GM23338 (cell line): ENCODE data around the gene PDE4D. TPM values are rescaled to one million over a fixed set of nuclear protein-coding genes. Genes with fewer than 3 reads are reported as not detected.

ENCODE experiments used
- ATAC-seq: fragments of 200-7000 bp; cut with Tn5 transposase; 3 replicates; pipeline ENCODE4 v1.9.1; 2020
- DNase-seq: peaks from one replicate; pipeline ENCODE4 v3.0.0-alpha.2; 2015; ENCODE audit warnings: low spot score
- H2AFZ ChIP-seq: fragments of 200-600 bp; sonication (generic); 2 replicates; pipeline ENCODE4 v1.8.0; 2016; ENCODE audit warnings: antibody characterized with exemption, mild to moderate bottlenecking, moderate library complexity
- H3F3A ChIP-seq: fragments of 200-600 bp; sonication (generic); replicated peaks from 2 replicates; pipeline ENCODE4 v1.8.0; 2017; ENCODE audit warnings: antibody characterized with exemption, mixed run types, low read depth
- H3K27ac ChIP-seq: fragments of 200-600 bp; sonication (generic); 2 replicates; pipeline ENCODE4 v1.6.1; 2016; ENCODE audit warnings: low read depth
- H3K27me3 ChIP-seq: fragments of 200-600 bp; sonication (generic); 2 replicates; pipeline ENCODE4 v1.8.0; 2016; ENCODE audit warnings: mild to moderate bottlenecking, mixed run types, moderate library complexity; ENCODE audit not compliant: insufficient read depth
- H3K36me3 ChIP-seq: fragments of 200-600 bp; sonication (generic); 2 replicates; pipeline ENCODE4 v1.8.0; 2016; ENCODE audit warnings: mild to moderate bottlenecking; ENCODE audit not compliant: insufficient read depth
- H3K4me1 ChIP-seq: fragments of 200-600 bp; sonication (generic); 2 replicates; pipeline ENCODE4 v1.8.0; 2016; ENCODE audit warnings: mild to moderate bottlenecking, moderate library complexity; ENCODE audit not compliant: insufficient read depth
- H3K4me2 ChIP-seq: fragments of 200-600 bp; sonication (generic); 2 replicates; pipeline ENCODE4 v1.7.1; 2017; ENCODE audit warnings: mixed run types
- H3K4me3 ChIP-seq: fragments of 200-600 bp; sonication (generic); 2 replicates; pipeline ENCODE4 v1.6.1; 2016; ENCODE audit warnings: mixed run types
- H3K79me2 ChIP-seq: fragments of 200-600 bp; sonication (generic); replicated peaks from 2 replicates; pipeline ENCODE4 v1.8.0; 2017; ENCODE audit warnings: mild to moderate bottlenecking; ENCODE audit not compliant: insufficient read depth
- H3K9me2 ChIP-seq: fragments of 200-600 bp; sonication (generic); 2 replicates; pipeline ENCODE4 v1.8.0; 2017; ENCODE audit not compliant: insufficient read depth
- H4K20me1 ChIP-seq: fragments of 200-600 bp; sonication (generic); replicated peaks from 2 replicates; pipeline ENCODE4 v1.8.0; 2017; ENCODE audit warnings: mild to moderate bottlenecking; ENCODE audit not compliant: insufficient read depth
- H3K27ac Mint-ChIP-seq: 2 replicates; pipeline ENCODE4 v1.8.0; 2020; ENCODE audit warnings: inconsistent platforms, mild to moderate bottlenecking, moderate library complexity, mixed read lengths
- H3K27me3 Mint-ChIP-seq: 3 replicates; pipeline ENCODE4 v1.8.0; 2022; ENCODE audit warnings: low read depth, mild to moderate bottlenecking, moderate library complexity, mixed read lengths, inconsistent platforms; ENCODE audit not compliant: insufficient read depth, poor library complexity
- H3K36me3 Mint-ChIP-seq: 3 replicates; pipeline ENCODE4 v1.8.0; 2021; ENCODE audit warnings: low read depth, mild to moderate bottlenecking, inconsistent platforms, moderate library complexity, mixed read lengths
- H3K4me1 Mint-ChIP-seq: 3 replicates; pipeline ENCODE4 v1.8.0; 2020; ENCODE audit warnings: mild to moderate bottlenecking, inconsistent platforms, mixed read lengths
- H3K4me3 Mint-ChIP-seq: 3 replicates; pipeline ENCODE4 v1.8.0; 2021; ENCODE audit warnings: moderate library complexity, mild to moderate bottlenecking, inconsistent platforms, mixed read lengths
- H3K9me3 Mint-ChIP-seq: 3 replicates; pipeline ENCODE4 v1.8.0; 2020; ENCODE audit warnings: moderate library complexity, mild to moderate bottlenecking, inconsistent platforms, mixed read lengths
- CREB1 ChIP-seq: fragments of 250-450 bp; sonication (Bioruptor Pico); IDR thresholded peaks from 2 replicates; pipeline ENCODE4 v1.5.0; 2020; ENCODE audit warnings: low read depth, mild to moderate bottlenecking, moderate library complexity
- ETS1 ChIP-seq: IDR thresholded peaks from 2 replicates; pipeline ENCODE4 v1.6.1; 2016; ENCODE audit warnings: antibody characterized with exemption
- EZH2 ChIP-seq: fragments of 200-600 bp; sonication (generic); IDR thresholded peaks from one replicate; pipeline ENCODE4 v1.8.0; 2017; ENCODE audit warnings: antibody characterized with exemption, mild to moderate bottlenecking, low read depth; ENCODE audit not compliant: unreplicated experiment
- EZH2phosphoT487 ChIP-seq: fragments of 200-600 bp; sonication (generic); IDR thresholded peaks from one replicate; pipeline ENCODE4 v1.8.1; 2018; ENCODE audit warnings: antibody characterized with exemption; ENCODE audit not compliant: unreplicated experiment
- JUNB ChIP-seq: IDR thresholded peaks from one replicate; pipeline ENCODE4 v1.6.1; 2016; ENCODE audit warnings: antibody characterized with exemption; ENCODE audit not compliant: unreplicated experiment
- NANOG ChIP-seq: IDR thresholded peaks from 2 replicates; pipeline ENCODE4 v1.6.1; 2016; ENCODE audit warnings: antibody characterized with exemption, borderline replicate concordance
- POLR2AphosphoS5 ChIP-seq: IDR thresholded peaks from 2 replicates; pipeline ENCODE4 v1.6.1; 2016; ENCODE audit warnings: antibody characterized with exemption, low read depth
- STAT1 ChIP-seq: IDR thresholded peaks from one replicate; pipeline ENCODE4 v1.6.1; 2016; ENCODE audit warnings: antibody characterized with exemption; ENCODE audit not compliant: unreplicated experiment
- ZNF114 ChIP-seq: fragments of 250-450 bp; sonication (Bioruptor Pico); IDR thresholded peaks from 2 replicates; pipeline ENCODE4 v1.5.0; 2020; ENCODE audit warnings: mild to moderate bottlenecking, moderate library complexity
- ZNF331 ChIP-seq: fragments of 250-450 bp; sonication (Bioruptor Pico); IDR thresholded peaks from 2 replicates; pipeline ENCODE4 v1.5.0; 2020; ENCODE audit warnings: low read depth, mild to moderate bottlenecking, moderate library complexity
- polyA plus RNA-seq: library from polyadenylated mRNA; unstranded; fragments of >200 nt; fragmentation: Nextera tagmentation; extraction: Ambion mirVana; gene quantifications from 2 replicates; pipeline ENCODE4 v1.2.1, GENCODE V29; 2016
- total RNA-seq: library from RNA; depleted of rRNA; stranded (reverse); fragments of >200 nt; shearing (Covaris generic); gene quantifications from 2 replicates; pipeline ENCODE4 v1.2.3, GENCODE V29; 2014
- TF ChIP-seq, protein P1 (sequence below): IDR thresholded peaks from one replicate; pipeline ENCODE4 v1.6.1; 2018; ENCODE audit warnings: antibody characterized with exemption; ENCODE audit not compliant: unreplicated experiment
- TF ChIP-seq, protein P2 (sequence below), 2 experiments: fragments of 200-600 bp in 1 of 2; sonication (generic) in 1 of 2; conservative IDR thresholded peaks; 2 replicates each; pipeline versions ENCODE4 v1.5.1 to v1.6.1; 2016 to 2017; ENCODE audit warnings: antibody characterized with exemption in 2 of 2, low read depth in 2 of 2, mild to moderate bottlenecking in 2 of 2, moderate library complexity in 1 of 2

PDE4D gene
- total and polyA plus RNA-seq, 2 experiments from 2014 or later = 2.1 to 4.7 TPM

DNA sequence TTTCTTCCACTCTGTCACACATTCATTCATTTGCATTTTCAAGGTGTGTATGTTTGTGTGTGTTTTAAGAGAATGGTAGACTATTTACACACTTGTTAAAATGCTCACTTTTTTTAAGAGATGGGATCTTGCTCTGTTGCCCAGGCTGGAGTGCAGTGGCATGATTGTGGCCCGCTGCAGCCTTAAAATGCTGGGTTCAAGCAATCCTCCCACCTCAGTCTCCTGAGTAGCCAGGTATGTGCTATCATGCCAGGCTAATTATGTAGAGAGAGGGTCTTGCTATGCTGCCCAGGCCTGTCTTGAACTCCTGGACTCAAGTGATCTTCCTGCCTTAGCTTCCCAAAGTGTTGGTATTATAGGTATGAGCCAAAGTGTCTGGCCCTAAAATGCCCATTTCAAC lies 173.5 kb downstream of the PDE4D start:
- Histone ChIP-seq H3K36me3 (no peaks in the 10 kb centered on the region), H3F3A (no peaks in the 10 kb centered on the region), H3K4me3 (no peak overlapping the region), H3K9me2 (peaks cover 12% of the 10 kb centered on the region), H3K4me1 (peaks cover 6% of the 10 kb centered on the region), H3K27ac (no peak overlapping the region), H3K79me2 (no peaks in the 10 kb centered on the region), H2AFZ (no peak overlapping the region), H4K20me1 (no peaks in the 10 kb centered on the region), H3K4me2 (no peak overlapping the region), H3K27me3 (no peaks in the 10 kb centered on the region)
- TF ChIP-seq ETS1 = no peak
- TF ChIP-seq NANOG = no peak
- TF ChIP-seq JUNB = no peak
- no peak for TF ChIP-seq EZH2phosphoT487
- TF ChIP-seq ZNF331 (CRISPR knock-in tag) = no peak
- TF ChIP-seq CREB1 (CRISPR knock-in tag) = no peak
- H3K4me1 Mint-ChIP-seq = peaks cover 17% of the 10 kb centered on the region; the same call in 2 of the 3 replicates
- H3K36me3 Mint-ChIP-seq = peaks cover 17% of the 10 kb centered on the region; the same call in 2 of the 3 replicates
- H3K27me3 Mint-ChIP-seq = no peaks in the 10 kb centered on the region
- no peak overlapping the region for H3K27ac Mint-ChIP-seq
- H3K9me3 Mint-ChIP-seq = peaks cover 16% of the 10 kb centered on the region
- no peak for ATAC-seq
- H3K4me3 Mint-ChIP-seq = no peak overlapping the region
- DNase-seq = no peak

- no peak overlapping the region for H2AFZ ChIP-seq
- peaks cover 14% of the 10 kb centered on the region for H3K36me3 ChIP-seq
- no peaks in the 10 kb centered on the region for H3F3A ChIP-seq
- no peak overlapping the region for H3K4me2 ChIP-seq
- H3K9me2 ChIP-seq = peaks cover 12% of the 10 kb centered on the region
- DNase-seq (no peak), ATAC-seq (no peak)
- H4K20me1 ChIP-seq = no peaks in the 10 kb centered on the region
- Mint-ChIP-seq H3K27me3 (peaks cover 3% of the 10 kb centered on the region), H3K9me3 (peaks cover 39% of the 10 kb centered on the region), H3K4me1 (peaks cover 12% of the 10 kb centered on the region; the same call in 2 of the 3 replicates), H3K27ac (no peak overlapping the region), H3K4me3 (no peak overlapping the region), H3K36me3 (peaks cover 43% of the 10 kb centered on the region)
- H3K79me2 ChIP-seq = no peaks in the 10 kb centered on the region
- no peak overlapping the region for H3K27ac ChIP-seq
- H3K27me3 ChIP-seq = no peaks in the 10 kb centered on the region
- H3K4me3 ChIP-seq = no peak overlapping the region
- H3K4me1 ChIP-seq = peaks cover 6% of the 10 kb centered on the region
- TF ChIP-seq ETS1 = no peak
- TF ChIP-seq JUNB = no peak
- TF ChIP-seq EZH2phosphoT487 = no peak
- TF ChIP-seq ZNF114 (CRISPR knock-in tag) = no peak
- no peak for TF ChIP-seq EZH2
- TF ChIP-seq POLR2AphosphoS5 = no peak
- no peak for TF ChIP-seq STAT1
- TF ChIP-seq, protein P1, sequence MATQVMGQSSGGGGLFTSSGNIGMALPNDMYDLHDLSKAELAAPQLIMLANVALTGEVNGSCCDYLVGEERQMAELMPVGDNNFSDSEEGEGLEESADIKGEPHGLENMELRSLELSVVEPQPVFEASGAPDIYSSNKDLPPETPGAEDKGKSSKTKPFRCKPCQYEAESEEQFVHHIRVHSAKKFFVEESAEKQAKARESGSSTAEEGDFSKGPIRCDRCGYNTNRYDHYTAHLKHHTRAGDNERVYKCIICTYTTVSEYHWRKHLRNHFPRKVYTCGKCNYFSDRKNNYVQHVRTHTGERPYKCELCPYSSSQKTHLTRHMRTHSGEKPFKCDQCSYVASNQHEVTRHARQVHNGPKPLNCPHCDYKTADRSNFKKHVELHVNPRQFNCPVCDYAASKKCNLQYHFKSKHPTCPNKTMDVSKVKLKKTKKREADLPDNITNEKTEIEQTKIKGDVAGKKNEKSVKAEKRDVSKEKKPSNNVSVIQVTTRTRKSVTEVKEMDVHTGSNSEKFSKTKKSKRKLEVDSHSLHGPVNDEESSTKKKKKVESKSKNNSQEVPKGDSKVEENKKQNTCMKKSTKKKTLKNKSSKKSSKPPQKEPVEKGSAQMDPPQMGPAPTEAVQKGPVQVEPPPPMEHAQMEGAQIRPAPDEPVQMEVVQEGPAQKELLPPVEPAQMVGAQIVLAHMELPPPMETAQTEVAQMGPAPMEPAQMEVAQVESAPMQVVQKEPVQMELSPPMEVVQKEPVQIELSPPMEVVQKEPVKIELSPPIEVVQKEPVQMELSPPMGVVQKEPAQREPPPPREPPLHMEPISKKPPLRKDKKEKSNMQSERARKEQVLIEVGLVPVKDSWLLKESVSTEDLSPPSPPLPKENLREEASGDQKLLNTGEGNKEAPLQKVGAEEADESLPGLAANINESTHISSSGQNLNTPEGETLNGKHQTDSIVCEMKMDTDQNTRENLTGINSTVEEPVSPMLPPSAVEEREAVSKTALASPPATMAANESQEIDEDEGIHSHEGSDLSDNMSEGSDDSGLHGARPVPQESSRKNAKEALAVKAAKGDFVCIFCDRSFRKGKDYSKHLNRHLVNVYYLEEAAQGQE = no peak
- TF ChIP-seq, protein P2, sequence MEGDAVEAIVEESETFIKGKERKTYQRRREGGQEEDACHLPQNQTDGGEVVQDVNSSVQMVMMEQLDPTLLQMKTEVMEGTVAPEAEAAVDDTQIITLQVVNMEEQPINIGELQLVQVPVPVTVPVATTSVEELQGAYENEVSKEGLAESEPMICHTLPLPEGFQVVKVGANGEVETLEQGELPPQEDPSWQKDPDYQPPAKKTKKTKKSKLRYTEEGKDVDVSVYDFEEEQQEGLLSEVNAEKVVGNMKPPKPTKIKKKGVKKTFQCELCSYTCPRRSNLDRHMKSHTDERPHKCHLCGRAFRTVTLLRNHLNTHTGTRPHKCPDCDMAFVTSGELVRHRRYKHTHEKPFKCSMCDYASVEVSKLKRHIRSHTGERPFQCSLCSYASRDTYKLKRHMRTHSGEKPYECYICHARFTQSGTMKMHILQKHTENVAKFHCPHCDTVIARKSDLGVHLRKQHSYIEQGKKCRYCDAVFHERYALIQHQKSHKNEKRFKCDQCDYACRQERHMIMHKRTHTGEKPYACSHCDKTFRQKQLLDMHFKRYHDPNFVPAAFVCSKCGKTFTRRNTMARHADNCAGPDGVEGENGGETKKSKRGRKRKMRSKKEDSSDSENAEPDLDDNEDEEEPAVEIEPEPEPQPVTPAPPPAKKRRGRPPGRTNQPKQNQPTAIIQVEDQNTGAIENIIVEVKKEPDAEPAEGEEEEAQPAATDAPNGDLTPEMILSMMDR (conservative IDR thresholded peaks at IDR 0.05; ENCODE audit: low read depth in 2 of 2) = no peak
- TF ChIP-seq NANOG = no peak
- TF ChIP-seq ZNF331 (CRISPR knock-in tag) = no peak
Observed at GRCh38 chr5:59716966-59717500, 176.5 kb downstream of the PDE4D start.
